Fibroblast of skin of back (primary cell): ENCODE results near the gene NHERF2.

Source experiments
- DNase-seq: peaks from one replicate; pipeline ENCODE4 v3.0.0-alpha.2; 2013

Gene NHERF2

GRCh38 chr16:2040787-2041522 is 14.3 kb downstream of the NHERF2 start:
- no peak for DNase-seq

- no peak for DNase-seq
These were observed 15.7 kb downstream of the NHERF2 start for GRCh38 chr16:2042171-2042985.

GRCh38 chr16:2042986-2043666 is 16.4 kb downstream of the NHERF2 start:
- DNase-seq, result no peak

GRCh38 chr16:2043667-2044451 is 17.2 kb downstream of the NHERF2 start:
- DNase-seq, result no peak

- DNase-seq, result no peak
These were observed 17.8 kb downstream of the NHERF2 start for GRCh38 chr16:2044541-2044940.

- no peak for DNase-seq
These were observed 19.5 kb downstream of the NHERF2 start for GRCh38 chr16:2045965-2046892.

- no peak for DNase-seq
These were observed 20.2 kb downstream of the NHERF2 start for GRCh38 chr16:2046893-2047329.

- peak; percentile 95 for DNase-seq
These were observed 20.8 kb downstream of the NHERF2 start, which contains the start of the genes NTHL1 and TSC2 for GRCh38 chr16:2047330-2048115. TSS of gene NTHL1 (minus strand) at chr16:2047834. CDS start at chr16:2047823, 11 bp downstream. TSS of gene TSC2 (plus strand) at chr16:2047985. CDS start at chr16:2048616, 631 bp downstream.

- no peak for DNase-seq
These were observed 21.4 kb downstream of the NHERF2 start for GRCh38 chr16:2048116-2048543.

- DNase-seq, result no peak
These were observed 26.5 kb downstream of the NHERF2 start for GRCh38 chr16:2053211-2053610.

GRCh38 chr16:2053897-2054296 is 27.2 kb downstream of the NHERF2 start:
- no peak for DNase-seq

GRCh38 chr16:2054543-2055245 is 28.0 kb downstream of the NHERF2 start:
- no peak for DNase-seq

- peak; percentile 20 for DNase-seq
These were observed 29.4 kb downstream of the NHERF2 start for GRCh38 chr16:2056077-2056476.

- DNase-seq, result no peak
These were observed 30.1 kb downstream of the NHERF2 start for GRCh38 chr16:2056681-2057407.

GRCh38 chr16:2057438-2057837 is 30.7 kb downstream of the NHERF2 start:
- no peak for DNase-seq

GRCh38 chr16:2058420-2058819 is 31.7 kb downstream of the NHERF2 start:
- DNase-seq, result no peak

GRCh38 chr16:2058872-2059271 is 32.2 kb downstream of the NHERF2 start:
- no peak for DNase-seq

GRCh38 chr16:2060346-2060745 is 33.6 kb downstream of the NHERF2 start:
- DNase-seq, result no peak

GRCh38 chr16:2061023-2061422 is 34.3 kb downstream of the NHERF2 start:
- DNase-seq, result no peak
